ENCODE measurements around the gene PDZD2.

Gene PDZD2

GRCh38 chr5:31663519-31663918 is 24.6 kb downstream of the PDZD2 start:
- DNase-seq (ENCODE audit: low read depth), result no peak
- no peak overlapping the region for H3K4me3 ChIP-seq (ENCODE audit: low read length)
- TF ChIP-seq CTCF (IDR thresholded peaks at IDR 0.05; ENCODE audit: insufficient read depth, low read depth, low read length, missing control alignments), result no peak

DNA sequence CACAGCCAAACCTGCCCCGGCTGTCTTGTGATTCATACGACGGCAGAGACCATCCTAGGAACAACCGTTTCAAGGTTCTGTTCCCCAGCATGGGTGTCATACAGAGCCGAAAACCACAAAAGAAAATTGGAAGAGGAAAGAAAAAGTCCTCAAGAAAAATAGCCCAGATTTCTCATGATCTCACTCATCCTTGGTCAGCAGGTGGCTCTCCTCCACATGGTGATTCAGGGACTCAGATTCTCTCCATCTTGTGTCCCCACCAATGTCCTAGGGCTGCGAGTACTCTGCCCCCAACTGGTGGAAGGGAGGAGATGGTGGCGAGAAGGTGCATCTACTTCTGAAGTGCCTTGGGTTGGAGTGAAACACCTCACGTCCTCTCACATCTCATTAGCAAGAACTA is 25.6 kb downstream of the PDZD2 start:
- H3K4me3 ChIP-seq (ENCODE audit: low read length), result no peak overlapping the region
- no peak for TF ChIP-seq CTCF (IDR thresholded peaks at IDR 0.05; ENCODE audit: insufficient read depth, low read depth, low read length, missing control alignments)
- peak; percentile 5 for DNase-seq (ENCODE audit: low read depth)

- H3K4me3 ChIP-seq (ENCODE audit: low read length), result no peak overlapping the region
- no peak for DNase-seq (ENCODE audit: low read depth)
- no peak for TF ChIP-seq CTCF (IDR thresholded peaks at IDR 0.05; ENCODE audit: insufficient read depth, low read depth, low read length, missing control alignments)
These were observed 32.4 kb downstream of the PDZD2 start for GRCh38 chr5:31671339-31671741.

- TF ChIP-seq CTCF (IDR thresholded peaks at IDR 0.05; ENCODE audit: insufficient read depth, low read depth, low read length, missing control alignments), result no peak
- DNase-seq (ENCODE audit: low read depth), result no peak
- H3K4me3 ChIP-seq (ENCODE audit: low read length), result no peak overlapping the region
These were observed 35.5 kb downstream of the PDZD2 start for GRCh38 chr5:31674371-31674951.

- no peak for DNase-seq (ENCODE audit: low read depth)
- no peak overlapping the region for H3K4me3 ChIP-seq (ENCODE audit: low read length)
- TF ChIP-seq CTCF (IDR thresholded peaks at IDR 0.05; ENCODE audit: insufficient read depth, low read depth, low read length, missing control alignments), result no peak
These were observed 36.5 kb downstream of the PDZD2 start for GRCh38 chr5:31675472-31675871.

DNA sequence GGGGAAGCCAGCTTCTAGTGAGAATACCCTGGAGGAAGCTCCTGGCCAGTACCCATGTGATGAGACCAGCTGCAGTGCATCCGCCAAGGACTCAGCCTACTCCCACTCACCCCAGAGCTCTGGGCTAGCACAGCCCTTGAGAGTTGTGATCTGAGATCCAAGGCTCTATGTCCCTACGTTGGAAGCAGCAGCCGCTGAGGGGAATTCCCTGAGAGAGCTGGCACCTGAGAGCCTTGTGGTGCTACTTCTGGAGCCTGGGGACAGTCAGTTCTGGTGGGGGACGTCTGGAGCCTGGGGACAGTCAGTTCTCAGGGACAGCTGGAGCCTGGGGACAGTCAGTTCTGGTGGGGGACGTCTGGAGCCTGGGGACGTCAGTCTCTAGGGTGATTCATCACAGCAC is 39.2 kb downstream of the PDZD2 start:
- TF ChIP-seq CTCF (IDR thresholded peaks at IDR 0.05; ENCODE audit: insufficient read depth, low read depth, low read length, missing control alignments), result no peak
- no peak for DNase-seq (ENCODE audit: low read depth)
- no peak overlapping the region for H3K4me3 ChIP-seq (ENCODE audit: low read length)

DNA sequence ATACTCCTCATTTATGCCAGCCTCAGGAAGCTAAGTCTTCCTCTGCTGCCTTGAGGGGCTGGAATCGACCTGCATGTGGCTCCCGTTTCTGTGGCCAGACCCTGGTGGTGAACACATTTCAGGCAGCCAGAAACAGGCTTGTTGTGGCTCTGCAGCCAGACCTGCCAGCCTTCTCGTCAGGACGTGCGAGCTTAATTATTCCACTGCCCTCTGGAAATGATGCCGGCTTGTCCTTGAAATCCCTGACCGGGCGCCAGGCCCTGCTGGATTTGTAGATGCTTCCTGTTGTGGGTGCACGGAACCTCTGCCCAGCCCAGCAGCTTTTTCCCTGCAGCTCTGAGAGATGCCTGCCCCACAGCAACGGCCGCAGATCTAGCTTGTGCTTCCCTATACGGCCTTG is 41.6 kb downstream of the PDZD2 start:
- TF ChIP-seq CTCF (IDR thresholded peaks at IDR 0.05; ENCODE audit: insufficient read depth, low read depth, low read length, missing control alignments), result no peak
- no peak for DNase-seq (ENCODE audit: low read depth)
- no peak overlapping the region for H3K4me3 ChIP-seq (ENCODE audit: low read length)

Measured in epithelial cell of esophagus (primary cell).